H1 (cell line): ENCODE results near the gene MFAP3L. TPM values are rescaled to one million over a fixed set of nuclear protein-coding genes. Genes with fewer than 3 reads are reported as not detected.

Experiments used
- CTCF ChIA-PET: fragments of 300-600 bp; sonication (Branson Sonifier 250); formaldehyde crosslinking; loops from one replicate; lab custom pipeline; 2021; ENCODE audit not compliant: partially characterized antibody; lab: Charles Lee
- POLR2A ChIA-PET: fragments of 300-600 bp; sonication (Branson Sonifier 250); formaldehyde crosslinking; loops from one replicate; lab custom pipeline; 2021; ENCODE audit warnings: inconsistent platforms; ENCODE audit not compliant: partially characterized antibody; lab: Charles Lee
- DNase-seq, 2 experiments: peaks; one replicate each; pipeline versions ENCODE4 v3.0.0 to v3.0.0-alpha.2; 2010 to 2022; ENCODE audit warnings: low spot score in 2 of 2, low read depth in 1 of 2, mixed read lengths in 1 of 2
- FAIRE-seq: peaks from 2 replicates; lab custom pipeline; 2011; peaks lifted over from hg19 to GRCh38; lab: Jason Lieb, UNC
- H2AFZ ChIP-seq: 2 replicates; pipeline ENCODE4 v1.8.1; 2012; ENCODE audit warnings: low read length, inconsistent platforms
- H2AK5ac ChIP-seq: 2 replicates; pipeline ENCODE4 v1.6.1; 2013; ENCODE audit warnings: low read depth, low read length
- H2BK120ac ChIP-seq: replicated peaks from 2 replicates; pipeline ENCODE3; 2013; ENCODE audit warnings: low read depth, low read length, inconsistent platforms
- H2BK12ac ChIP-seq: 2 replicates; pipeline ENCODE4 v1.6.1; 2013; ENCODE audit warnings: low read depth, low read length
- H2BK15ac ChIP-seq: 2 replicates; pipeline ENCODE4 v1.6.1; 2013; ENCODE audit warnings: low read length
- H2BK20ac ChIP-seq: 2 replicates; pipeline ENCODE4 v1.6.1; 2013; ENCODE audit warnings: low read length
- H2BK5ac ChIP-seq: 2 replicates; pipeline ENCODE4 v1.6.1; 2013; ENCODE audit warnings: low read depth, low read length
- H3K14ac ChIP-seq: 2 replicates; pipeline ENCODE4 v1.6.1; 2013; ENCODE audit warnings: inconsistent platforms; ENCODE audit not compliant: insufficient read length
- H3K18ac ChIP-seq: 2 replicates; pipeline ENCODE4 v1.6.1; 2013; ENCODE audit warnings: low read length; ENCODE audit errors: extremely low read depth
- H3K23ac ChIP-seq: 2 replicates; pipeline ENCODE4 v1.6.1; 2013; ENCODE audit warnings: inconsistent platforms; ENCODE audit not compliant: insufficient read length
- H3K23me2 ChIP-seq: 2 replicates; pipeline ENCODE4 v1.6.1; 2013; ENCODE audit warnings: low read depth, low read length
- H3K27ac ChIP-seq: 2 replicates; pipeline ENCODE4 v1.6.1; 2011; ENCODE audit warnings: low read depth, low read length, inconsistent platforms
- H3K27me3 ChIP-seq, 4 experiments: replicated peaks in 1 of 4; 1 replicate in 1 of 4; 2 replicates in 3 of 4; pipeline versions ENCODE4 v1.6.1 to v1.8.1; 2011 to 2013; ENCODE audit warnings: low read length in 3 of 4, mild to moderate bottlenecking in 3 of 4, inconsistent platforms in 2 of 4, mixed read lengths in 2 of 4, moderate library complexity in 1 of 4; ENCODE audit not compliant: control insufficient read depth in 3 of 4, insufficient read depth in 3 of 4; ENCODE audit errors: extremely low read depth in 1 of 4
- H3K36me3 ChIP-seq, 4 experiments: 2 replicates each; pipeline versions ENCODE4 v1.6.1 to v1.8.1; 2011 to 2013; ENCODE audit warnings: mild to moderate bottlenecking in 4 of 4, low read length in 3 of 4, moderate library complexity in 2 of 4, control low read depth in 1 of 4, inconsistent platforms in 1 of 4; ENCODE audit not compliant: insufficient read depth in 4 of 4, control insufficient read depth in 2 of 4
- H3K4ac ChIP-seq: replicated peaks from 2 replicates; pipeline ENCODE3; 2013; ENCODE audit warnings: low read length, low read depth, mixed read lengths, inconsistent platforms; ENCODE audit not compliant: insufficient read length
- H3K4me1 ChIP-seq, 4 experiments: replicated peaks in 1 of 4; 1 replicate in 1 of 4; 2 replicates in 3 of 4; pipeline versions ENCODE4 v1.6.1 to v1.8.1; 2011 to 2013; ENCODE audit warnings: low read length in 3 of 4, inconsistent platforms in 2 of 4, mixed read lengths in 1 of 4; ENCODE audit not compliant: insufficient read depth in 4 of 4, control insufficient read depth in 3 of 4
- H3K4me2 ChIP-seq, 2 experiments: 2 replicates each; pipeline versions ENCODE4 v1.6.1 to v1.8.1; 2011 to 2013; ENCODE audit warnings: low read depth in 2 of 2, low read length in 2 of 2, control low read depth in 1 of 2, inconsistent platforms in 1 of 2, mild to moderate bottlenecking in 1 of 2; ENCODE audit not compliant: insufficient read depth in 1 of 2
- H3K4me3 ChIP-seq, 4 experiments: fragments of 200-600, 300-600 bp in 1 of 4; sonication (generic), shearing (Covaris generic), sonication (Bioruptor Twin) in 1 of 4; 2 replicates each; pipeline versions ENCODE4 v1.5.1 to v1.8.1; 2011 to 2016; ENCODE audit warnings: low read length in 4 of 4, low read depth in 3 of 4, control low read depth in 2 of 4, inconsistent platforms in 2 of 4, mild to moderate bottlenecking in 2 of 4, mixed read lengths in 1 of 4, moderate library complexity in 1 of 4; ENCODE audit not compliant: insufficient read depth in 2 of 4; ENCODE audit errors: extremely low read depth in 1 of 4
- H3K56ac ChIP-seq: replicated peaks from 2 replicates; pipeline ENCODE3; 2013; ENCODE audit warnings: low read depth, mild to moderate bottlenecking, mixed read lengths, low read length, inconsistent platforms; ENCODE audit not compliant: insufficient read length
- H3K79me1 ChIP-seq: 2 replicates; pipeline ENCODE4 v1.6.1; 2013; ENCODE audit warnings: low read depth, low read length, control low read depth
- H3K79me2 ChIP-seq, 2 experiments: 2 replicates each; pipeline versions ENCODE4 v1.6.1 to v1.8.1; 2012 to 2013; ENCODE audit warnings: low read length in 2 of 2, mild to moderate bottlenecking in 2 of 2, inconsistent platforms in 1 of 2; ENCODE audit not compliant: insufficient read depth in 2 of 2, control insufficient read depth in 1 of 2
- H3K9ac ChIP-seq, 4 experiments: replicated peaks in 1 of 4; 1 replicate in 1 of 4; 2 replicates in 3 of 4; pipeline versions ENCODE4 v1.6.1 to v1.8.1; 2011 to 2013; ENCODE audit warnings: low read depth in 3 of 4, low read length in 3 of 4, control low read depth in 2 of 4, mild to moderate bottlenecking in 2 of 4, moderate library complexity in 2 of 4, inconsistent platforms in 1 of 4; ENCODE audit errors: extremely low read depth in 1 of 4
- H3K9me3 ChIP-seq, 2 experiments: 2 replicates each; pipeline versions ENCODE4 v1.6.1 to v1.8.1; 2012 to 2013; ENCODE audit warnings: mild to moderate bottlenecking in 2 of 2, moderate library complexity in 2 of 2, control low read depth in 1 of 2, inconsistent platforms in 1 of 2, low read depth in 1 of 2, low read length in 1 of 2, mixed read lengths in 1 of 2; ENCODE audit not compliant: insufficient read depth in 2 of 2
- H4K20me1 ChIP-seq, 2 experiments: replicated peaks in 1 of 2; 2 replicates each; pipeline versions ENCODE3 to v1.8.1; 2011 to 2013; ENCODE audit warnings: inconsistent platforms in 2 of 2, low read length in 2 of 2, mild to moderate bottlenecking in 1 of 2; ENCODE audit not compliant: insufficient read depth in 2 of 2, control insufficient read depth in 1 of 2
- H4K5ac ChIP-seq: 2 replicates; pipeline ENCODE4 v1.6.1; 2013; ENCODE audit warnings: low read length, low read depth, mixed read lengths, inconsistent platforms; ENCODE audit not compliant: insufficient read length
- H4K8ac ChIP-seq: 2 replicates; pipeline ENCODE4 v1.8.0; 2013; ENCODE audit warnings: mild to moderate bottlenecking, moderate library complexity, low read length, inconsistent platforms; ENCODE audit not compliant: insufficient read depth; ENCODE audit errors: extremely low read depth
- H4K91ac ChIP-seq: replicated peaks from 2 replicates; pipeline ENCODE3; 2013; ENCODE audit warnings: low read length, mixed read lengths, inconsistent platforms; ENCODE audit not compliant: insufficient read length
- E2F6 ChIP-seq: IDR thresholded peaks from 2 replicates; pipeline ENCODE4 v1.6.1; 2012; ENCODE audit warnings: inconsistent platforms
- RBBP5 ChIP-seq: IDR thresholded peaks from 2 replicates; pipeline ENCODE4 v1.7.1; 2012; ENCODE audit warnings: low read depth, mild to moderate bottlenecking, inconsistent platforms, low read length, moderate library complexity, borderline replicate concordance
- USF2 ChIP-seq: IDR thresholded peaks from 2 replicates; pipeline ENCODE4 v1.6.1; 2011; ENCODE audit warnings: low read length, improper control_type of control experiment
- WGBS, 2 experiments: shearing (Covaris generic) in 1 of 2; methylation state at CpG; one replicate each; pipeline versions ENCODE4 v1.1.6 to v1.1.7; 2013 to 2015; ENCODE audit warnings: low lambda C conversion rate in 2 of 2, mixed read lengths in 2 of 2, inconsistent platforms in 1 of 2, low coverage in 1 of 2, missing lambda C conversion rate in 1 of 2; ENCODE audit not compliant: insufficient replicate concordance in 2 of 2, insufficient coverage in 1 of 2, insufficient read length in 1 of 2; ENCODE audit errors: extremely low coverage in 1 of 2, missing lambda C conversion rate in 1 of 2; 5-methylcytosine and 5-hydroxymethylcytosine counted together
- polyA plus RNA-seq, 7 experiments: library from polyadenylated mRNA; depleted of rRNA in 3 of 7; stranded (reverse) in 5 of 7; unstranded in 2 of 7; fragments of >200 nt in 5 of 7; fragments of 200-250 nt in 2 of 7; gene quantifications; 1 replicate in 5 of 7; 2 replicates in 1 of 7; 4 replicates in 1 of 7; pipeline versions ENCODE4 v1.2.1 to v1.2.3, GENCODE V29; 2011 to 2013; ENCODE audit warnings: missing spikeins in 2 of 7, mixed read lengths in 2 of 7
- total RNA-seq: library from RNA; stranded (reverse); fragmentation: NEBNext Ultra II Directional; extraction: Animal tissue kit (Norgen Biotek cat#: 25700); gene quantifications from 2 replicates; pipeline ENCODE4 v1.2.1, GENCODE V29; 2021

The MFAP3L gene
- total and polyA plus RNA-seq, 2 of the 8 experiments (the other 6 are each of a cell fraction or from before 2014, with no cell fraction given): 7.0 to 9.8 TPM

GRCh38 chr4:170052919-170053318, 26.7 kb upstream of the MFAP3L start:
- H2AFZ ChIP-seq: no peak overlapping the region
- 89% methylated on average over 5 of the region's 5 CpGs; no CpG with 5 or more reads in 1 of the 2 experiments for WGBS, 2 experiments
- H3K4ac ChIP-seq: no peak overlapping the region
- H4K20me1 ChIP-seq: no peaks in the 10 kb centered on the region
- H3K27me3 ChIP-seq: no peaks in the 10 kb centered on the region
- no peak overlapping the region for H2BK12ac ChIP-seq
- H3K23ac ChIP-seq: no peak overlapping the region
- no peak overlapping the region for H3K27ac ChIP-seq
- no peak overlapping the region for H4K91ac ChIP-seq
- no peak overlapping the region for H2BK20ac ChIP-seq
- H3K23me2 ChIP-seq: no peaks in the 10 kb centered on the region
- ChIA-PET CTCF (interaction anchor here (1.2 kb wide), 1 partner anchor 18 kb away, joined by 4 read pairs; no protein-coding TSS in a partner anchor), POLR2A (no interaction called here)
- H3K9me3 ChIP-seq: no peaks in the 10 kb centered on the region
- FAIRE-seq: no peak
- no peaks in the 10 kb centered on the region for H3K36me3 ChIP-seq
- H3K79me1 ChIP-seq: no peaks in the 10 kb centered on the region
- no peak overlapping the region for H3K18ac ChIP-seq
- H3K79me2 ChIP-seq: no peaks in the 10 kb centered on the region
- no peak overlapping the region for H2BK15ac ChIP-seq
- no peak overlapping the region for H3K4me3 ChIP-seq
- H3K4me2 ChIP-seq: no peak overlapping the region
- H3K9ac ChIP-seq: no peak overlapping the region
- no peak overlapping the region for H2BK120ac ChIP-seq
- peaks cover 0 to 2% (median 0%) of the 10 kb centered on the region in 4 experiments; a peak in 1 of 7 replicates for H3K4me1 ChIP-seq
- no peak for DNase-seq
- no peak overlapping the region for H4K5ac ChIP-seq
- TF ChIP-seq RBBP5 (no peak), E2F6 (no peak), USF2 (no peak)
- H3K14ac ChIP-seq: no peak overlapping the region
- no peak overlapping the region for H3K56ac ChIP-seq
- H2AK5ac ChIP-seq: no peak overlapping the region
- no peak overlapping the region for H4K8ac ChIP-seq
- no peak overlapping the region for H2BK5ac ChIP-seq
